AG10803 (cell line): ENCODE measurements around the gene ECD.

ENCODE experiments used
- DNase-seq: peaks from one replicate; pipeline ENCODE4 v3.0.0; 2010; ENCODE audit warnings: low read depth
- H3K4me3 ChIP-seq: 2 replicates; pipeline ENCODE4 v1.5.1; 2011; ENCODE audit warnings: mild to moderate bottlenecking, low read length, control low read depth
- CTCF ChIP-seq: conservative IDR thresholded peaks from 2 replicates; pipeline ENCODE4 v1.5.1; 2011; ENCODE audit warnings: mild to moderate bottlenecking, low read length, control low read depth, inconsistent platforms

The ECD gene

GRCh38 chr10:73167783-73168464, at the start of gene ECD, which contains the start of gene FAM149B1:
Gene ECD, minus strand, starts transcription at chr10:73168008. Its CDS starts 4,071 bp downstream, at chr10:73163937.
Gene FAM149B1, plus strand, starts transcription at chr10:73168119. Its CDS starts 221 bp downstream, at chr10:73168340.
- no peak for TF ChIP-seq CTCF
- DNase-seq: peak; percentile 89
- peak within 1 kb of the TSS; percentile 100 for H3K4me3 ChIP-seq

- TF ChIP-seq CTCF: no peak
- no peak for DNase-seq
- no peak overlapping the region for H3K4me3 ChIP-seq
Observed at GRCh38 chr10:73215749-73216148, 47.9 kb upstream of the ECD start.

GRCh38 chr10:73211106-73211811, 43.5 kb upstream of the ECD start:
- H3K4me3 ChIP-seq: no peak overlapping the region
- TF ChIP-seq CTCF: no peak
- DNase-seq: no peak

GRCh38 chr10:73210395-73211105, 42.7 kb upstream of the ECD start:
- no peak overlapping the region for H3K4me3 ChIP-seq
- no peak for DNase-seq
- no peak for TF ChIP-seq CTCF

GRCh38 chr10:73209705-73210104, 41.9 kb upstream of the ECD start:
- peak; percentile 48 for DNase-seq
- H3K4me3 ChIP-seq: no peak overlapping the region
- no peak for TF ChIP-seq CTCF

GRCh38 chr10:73207883-73208282, 40.1 kb upstream of the ECD start:
- no peak overlapping the region for H3K4me3 ChIP-seq
- DNase-seq: no peak
- no peak for TF ChIP-seq CTCF
